ENCODE measurements around the gene ATP5F1D.
A peak's percentile ranks its signal among the peaks of the same experiment; 100 is the strongest.

GRCh38 chr19:1275260-1275975 lies 33.9 kb downstream of the ATP5F1D start, which contains the start of gene FAM174C:
- TF ChIP-seq CTCF (IDR thresholded peaks at IDR 0.05) (peak in 2 of 6 experiments; percentile 3 to 23), POLR2A (IDR thresholded peaks at IDR 0.05) (peak; percentile 70 to 74)

Measured in adrenal gland (tissue), 5 donors.